Measurements from ENCODE around the gene IL17RE. TPM values are rescaled to one million over a fixed set of nuclear protein-coding genes. Genes with fewer than 3 reads are reported as not detected.
"Not testable (repeated sequence)": the region's sequence is repeated elsewhere in the genome, so short reads cannot be mapped to it uniquely, and the experiment has no call there.

The IL17RE gene
- total and polyA plus RNA-seq, 2 donors (not counting 3 experiments of a cell fraction or from before 2014, with no cell fraction given) = 1.2 to 1.3 TPM

GRCh38 chr3:9893739-9894138, 8.9 kb upstream of the IL17RE start:
- ChIA-PET POLR2A (interaction anchor here (0.5 to 0.7 kb wide), 3 partner anchors 9 to 235 kb away, joined by 4 to 7 read pairs (median 6); no protein-coding TSS in a partner anchor), CTCF (interaction anchor here (0.7 to 2.4 kb wide), 8 partner anchors 9 to 53 kb away, joined by 3 to 11 read pairs (median 6); partner anchors contain the start of genes CRELD1 and IL17RE)
- H3K9ac ChIP-seq (replicated peaks; ENCODE audit: extremely low read depth, insufficient read depth, low read length) = no peak overlapping the region
- H3K27me3 ChIP-seq (ENCODE audit: control insufficient read depth in 2 of 2, insufficient read depth in 2 of 2, low read length in 2 of 2) = no peaks in the 10 kb centered on the region
- peaks cover 27% of the 10 kb centered on the region for H3K79me2 ChIP-seq (ENCODE audit: control insufficient read depth, insufficient read depth, low read length)
- H3K36me3 ChIP-seq (ENCODE audit: control insufficient read depth in 2 of 2, extremely low read depth in 1 of 2, insufficient read depth in 2 of 2, low read length in 2 of 2) = peaks cover 4 to 9% of the 10 kb centered on the region in 2 experiments
- TF ChIP-seq POLR2A (IDR thresholded peaks at IDR 0.05; ENCODE audit: low read depth, low read length) (peak; percentile 3), FOS (IDR thresholded peaks at IDR 0.05; ENCODE audit: borderline replicate concordance, insufficient read depth, low read length) (no peak)
- FAIRE-seq = no peak
- no peak overlapping the region for H3K4me3 ChIP-seq (replicated peaks in 1 of 3; ENCODE audit: insufficient read depth in 1 of 3, low read depth in 1 of 3, low read length in 3 of 3)
- BruUV-seq (replicated peaks) = no TSS peak
- H2AFZ ChIP-seq (ENCODE audit: low read depth, low read length) = no peak overlapping the region
- DNase-seq (ENCODE audit: low read depth, low spot score) = peak; percentile 6
- no peaks in the 10 kb centered on the region for H3K9me1 ChIP-seq (replicated peaks; ENCODE audit: control insufficient read depth, extremely low read depth, insufficient read depth, low read length)
- peak overlapping the region; percentile 27 for H3K27ac ChIP-seq (ENCODE audit: insufficient read depth, low read depth, low read length)
- no peaks in the 10 kb centered on the region for H3K9me3 ChIP-seq (replicated peaks; ENCODE audit: control insufficient read depth, insufficient read depth, low read length)
- H3K4me1 ChIP-seq (ENCODE audit: control insufficient read depth, extremely low read depth, insufficient read depth, low read length) = peaks cover 34% of the 10 kb centered on the region
- H4K20me1 ChIP-seq (replicated peaks; ENCODE audit: control insufficient read depth, extremely low read depth, insufficient read depth, low read length) = no peaks in the 10 kb centered on the region
- H3K4me2 ChIP-seq (ENCODE audit: insufficient read depth, low read length) = peak overlapping the region; percentile 60
- dilution Hi-C loops (cut with MboI; ENCODE audit: extremely low pct_ligation_motif_present, low sequenced_read_pairs) = no loop called here
- intact Hi-C loops (cut with micrococcal nuclease) = loop anchor here (2.0 to 5.0 kb wide), 2 partner anchors 39 to 355 kb away; partner anchors contain the start of genes CRELD1 and TATDN2

GRCh38 chr3:9895715-9896114, 6.9 kb upstream of the IL17RE start:
- DNase-seq (ENCODE audit: low read depth, low spot score); H3K36me3 ChIP-seq (ENCODE audit: control insufficient read depth in 2 of 2, extremely low read depth in 1 of 2, insufficient read depth in 2 of 2, low read length in 2 of 2); H3K27ac ChIP-seq (ENCODE audit: insufficient read depth, low read depth, low read length); H3K4me2 ChIP-seq (ENCODE audit: insufficient read depth, low read length); FAIRE-seq; dilution Hi-C loops (cut with MboI; ENCODE audit: extremely low pct_ligation_motif_present, low sequenced_read_pairs); BruUV-seq (replicated peaks); CTCF ChIA-PET; H3K27me3 ChIP-seq (ENCODE audit: control insufficient read depth in 2 of 2, insufficient read depth in 2 of 2, low read length in 2 of 2); H4K20me1 ChIP-seq (replicated peaks; ENCODE audit: control insufficient read depth, extremely low read depth, insufficient read depth, low read length); H3K4me3 ChIP-seq (replicated peaks in 1 of 3; ENCODE audit: insufficient read depth in 1 of 3, low read depth in 1 of 3, low read length in 3 of 3); H2AFZ ChIP-seq (ENCODE audit: low read depth, low read length); H3K9ac ChIP-seq (replicated peaks; ENCODE audit: extremely low read depth, insufficient read depth, low read length); H3K9me3 ChIP-seq (replicated peaks; ENCODE audit: control insufficient read depth, insufficient read depth, low read length); H3K9me1 ChIP-seq (replicated peaks; ENCODE audit: control insufficient read depth, extremely low read depth, insufficient read depth, low read length): not testable (repeated sequence)
- POLR2A ChIA-PET = interaction anchor here (0.7 kb wide), 1 partner anchor 17 kb away, joined by 4 read pairs; no protein-coding TSS in a partner anchor
- intact Hi-C loops (cut with micrococcal nuclease) = loop anchor here (2.0 kb wide), 1 partner anchor 353 kb away; the partner anchor contains the start of gene TATDN2
- H3K4me1 ChIP-seq (ENCODE audit: control insufficient read depth, extremely low read depth, insufficient read depth, low read length) = peaks cover 41% of the 10 kb centered on the region
- H3K79me2 ChIP-seq (ENCODE audit: control insufficient read depth, insufficient read depth, low read length) = peaks cover 24% of the 10 kb centered on the region

- dilution Hi-C loops (cut with MboI; ENCODE audit: extremely low pct_ligation_motif_present, low sequenced_read_pairs); H3K9me3 ChIP-seq (replicated peaks; ENCODE audit: control insufficient read depth, insufficient read depth, low read length); H3K36me3 ChIP-seq (ENCODE audit: control insufficient read depth in 2 of 2, extremely low read depth in 1 of 2, insufficient read depth in 2 of 2, low read length in 2 of 2); H4K20me1 ChIP-seq (replicated peaks; ENCODE audit: control insufficient read depth, extremely low read depth, insufficient read depth, low read length); H3K27me3 ChIP-seq (ENCODE audit: control insufficient read depth in 2 of 2, insufficient read depth in 2 of 2, low read length in 2 of 2); BruUV-seq (replicated peaks); H3K27ac ChIP-seq (ENCODE audit: insufficient read depth, low read depth, low read length); H3K4me3 ChIP-seq (replicated peaks in 1 of 3; ENCODE audit: insufficient read depth in 1 of 3, low read depth in 1 of 3, low read length in 3 of 3); H2AFZ ChIP-seq (ENCODE audit: low read depth, low read length); H3K9me1 ChIP-seq (replicated peaks; ENCODE audit: control insufficient read depth, extremely low read depth, insufficient read depth, low read length); H3K9ac ChIP-seq (replicated peaks; ENCODE audit: extremely low read depth, insufficient read depth, low read length); H3K4me2 ChIP-seq (ENCODE audit: insufficient read depth, low read length); intact Hi-C loops (cut with micrococcal nuclease); DNase-seq (ENCODE audit: low read depth, low spot score); FAIRE-seq; POLR2A ChIA-PET: not testable (repeated sequence)
- Histone ChIP-seq H3K79me2 (ENCODE audit: control insufficient read depth, insufficient read depth, low read length) (peaks cover 13% of the 10 kb centered on the region), H3K4me1 (ENCODE audit: control insufficient read depth, extremely low read depth, insufficient read depth, low read length) (peaks cover 37% of the 10 kb centered on the region)
- CTCF ChIA-PET = interaction anchor here (0.9 to 1.4 kb wide), 2 partner anchors 19 to 34 kb away, joined by 3 to 4 read pairs; no protein-coding TSS in a partner anchor
Observed at GRCh38 chr3:9896755-9897407, 5.8 kb upstream of the IL17RE start.
